Caco-2 (cell line): ENCODE data around the gene DHPS. TPM values are rescaled to one million over a fixed set of nuclear protein-coding genes. Genes with fewer than 3 reads are reported as not detected.
A peak's percentile ranks its signal among the peaks of the same experiment; 100 is the strongest.
"Not testable (repeated sequence)": the region's sequence is repeated elsewhere in the genome, so short reads cannot be mapped to it uniquely, and the experiment has no call there.

Experiments used
- BruUV-seq: library from RNA; stranded (reverse); fragments of 400-500 nt; replicated peaks from 2 replicates; lab custom pipeline; 2021; lab: Mats Ljungman, UMichigan
- CTCF ChIA-PET: fragments of 300-600 bp; sonication (Branson Sonifier 250); formaldehyde crosslinking; loops from one replicate; lab custom pipeline; 2022; ENCODE audit warnings: antibody characterized with exemption; lab: Charles Lee
- POLR2A ChIA-PET: fragments of 300-600 bp; sonication (Branson Sonifier 250); formaldehyde crosslinking; loops from one replicate; lab custom pipeline; 2022; ENCODE audit warnings: antibody characterized with exemption; lab: Charles Lee
- DNase-seq, 2 experiments: peaks; one replicate each; pipeline versions ENCODE4 v3.0.0 to v3.0.0-alpha.2; 2020 to 2022
- H3K27me3 ChIP-seq: replicated peaks from 2 replicates; pipeline ENCODE4 v1.6.0; 2011; ENCODE audit warnings: low read length; ENCODE audit not compliant: control insufficient read depth, insufficient read depth
- H3K36me3 ChIP-seq: 2 replicates; pipeline ENCODE4 v1.5.1; 2011; ENCODE audit warnings: low read length; ENCODE audit not compliant: control insufficient read depth, insufficient read depth
- H3K4me1 ChIP-seq: fragments of 250-450 bp; sonication (Bioruptor Pico); 2 replicates; pipeline ENCODE4 v1.5.1; 2020; ENCODE audit warnings: mild to moderate bottlenecking
- H3K4me3 ChIP-seq: 2 replicates; pipeline ENCODE4 v1.5.1; 2011; ENCODE audit warnings: low read depth, mild to moderate bottlenecking, control low read depth, low read length
- H3K9me3 ChIP-seq: fragments of 250-450 bp; sonication (Bioruptor Pico); 2 replicates; pipeline ENCODE4 v1.5.1; 2020; ENCODE audit warnings: mild to moderate bottlenecking, moderate library complexity
- H3K27ac Mint-ChIP-seq: one replicate; pipeline ENCODE4 v1.8.0; 2022; ENCODE audit warnings: mixed read lengths; ENCODE audit not compliant: unreplicated experiment
- H3K27me3 Mint-ChIP-seq: one replicate; pipeline ENCODE4 v1.8.0; 2022; ENCODE audit warnings: mixed read lengths; ENCODE audit not compliant: insufficient read depth, unreplicated experiment
- H3K36me3 Mint-ChIP-seq: one replicate; pipeline ENCODE4 v1.8.0; 2022; ENCODE audit warnings: mild to moderate bottlenecking, mixed read lengths; ENCODE audit not compliant: insufficient read depth, unreplicated experiment
- H3K4me1 Mint-ChIP-seq: one replicate; pipeline ENCODE4 v1.8.0; 2022; ENCODE audit warnings: low read depth, mixed read lengths; ENCODE audit not compliant: unreplicated experiment
- H3K4me3 Mint-ChIP-seq: one replicate; pipeline ENCODE4 v1.8.0; 2022; ENCODE audit warnings: mild to moderate bottlenecking, moderate library complexity, mixed read lengths; ENCODE audit not compliant: unreplicated experiment
- H3K9me3 Mint-ChIP-seq: one replicate; pipeline ENCODE4 v1.8.0; 2022; ENCODE audit warnings: mixed read lengths; ENCODE audit not compliant: unreplicated experiment
- CTCF ChIP-seq, 2 experiments: fragments of 200-600 bp in 1 of 2; IDR thresholded peaks; 1 replicate in 1 of 2; 2 replicates in 1 of 2; pipeline versions ENCODE4 v1.5.1 to v1.8.0; 2011 to 2022; ENCODE audit warnings: antibody characterized with exemption in 1 of 2, control low read depth in 1 of 2, inconsistent platforms in 1 of 2, low read depth in 1 of 2, low read length in 1 of 2, mild to moderate bottlenecking in 1 of 2, moderate library complexity in 1 of 2; ENCODE audit not compliant: insufficient read depth in 1 of 2, severe bottlenecking in 1 of 2, unreplicated experiment in 1 of 2
- intact Hi-C: fragments of 100-400 bp; cut with micrococcal nuclease; formaldehyde crosslinking; loops from one replicate; pipeline ENCODE4 v1.10.0; 2022; ENCODE audit not compliant: unreplicated experiment
- total RNA-seq: library from RNA; stranded (reverse); gene quantifications from 2 replicates; pipeline ENCODE4 v1.2.3, GENCODE V29; 2022

DHPS gene
- total RNA-seq, 1 experiment from 2014 or later, result 76.4 TPM

GRCh38 chr19:12698138-12698537 lies 16.5 kb upstream of the DHPS start:
- POLR2A ChIA-PET, result no interaction called here
- Mint-ChIP-seq H3K27ac (no peak overlapping the region), H3K27me3 (no peaks in the 10 kb centered on the region), H3K4me3 (peak overlapping the region; percentile 38), H3K36me3 (peaks cover 33% of the 10 kb centered on the region), H3K9me3 (no peaks in the 10 kb centered on the region), H3K4me1 (no peaks in the 10 kb centered on the region)
- TF ChIP-seq CTCF (IDR thresholded peaks at IDR 0.05; ENCODE audit: insufficient read depth in 1 of 2, low read depth in 1 of 2, low read length in 1 of 2, severe bottlenecking in 1 of 2, unreplicated experiment in 1 of 2), result no peak
- no TSS peak for BruUV-seq
- CTCF ChIA-PET, result no interaction called here
- no peaks in the 10 kb centered on the region for H3K27me3 ChIP-seq
- H3K4me1 ChIP-seq, result no peaks in the 10 kb centered on the region
- H3K36me3 ChIP-seq, result peaks cover 3% of the 10 kb centered on the region; the same call in 1 of the 2 replicates
- DNase-seq, result no peak
- H3K9me3 ChIP-seq, result no peaks in the 10 kb centered on the region
- intact Hi-C loops, result no loop called here
- no peak overlapping the region for H3K4me3 ChIP-seq

- POLR2A ChIA-PET, BruUV-seq, CTCF ChIA-PET, H3K4me1 Mint-ChIP-seq, H3K36me3 ChIP-seq, H3K4me1 ChIP-seq, H3K4me3 ChIP-seq, H3K9me3 Mint-ChIP-seq, H3K27ac Mint-ChIP-seq, DNase-seq, H3K9me3 ChIP-seq, H3K27me3 ChIP-seq, intact Hi-C loops, H3K27me3 Mint-ChIP-seq: not testable (repeated sequence)
- Mint-ChIP-seq H3K4me3 (peak overlapping the region; percentile 81), H3K36me3 (peaks cover 27% of the 10 kb centered on the region)
These were observed 15.7 kb upstream of the DHPS start for GRCh38 chr19:12697425-12697824.

- no peaks in the 10 kb centered on the region for H3K9me3 Mint-ChIP-seq
- CTCF ChIA-PET, result no interaction called here
- no peaks in the 10 kb centered on the region for H3K4me1 ChIP-seq
- POLR2A ChIA-PET, result interaction anchor here (0.6 kb wide), 2 partner anchors 24 to 161 kb away, joined by 4 to 11 read pairs; no protein-coding TSS in a partner anchor
- no peaks in the 10 kb centered on the region for H3K4me1 Mint-ChIP-seq
- DNase-seq, result peak; percentile 94 to 95
- TSS peak; percentile 98 for BruUV-seq
- intact Hi-C loops, result no loop called here
- peaks cover 1% of the 10 kb centered on the region for H3K36me3 ChIP-seq
- no peaks in the 10 kb centered on the region for H3K27me3 Mint-ChIP-seq
- H3K4me3 ChIP-seq, result peak within 1 kb of the TSS; percentile 100
- H3K9me3 ChIP-seq, result no peaks in the 10 kb centered on the region
- TF ChIP-seq CTCF (IDR thresholded peaks at IDR 0.05; ENCODE audit: insufficient read depth in 1 of 2, low read depth in 1 of 2, low read length in 1 of 2, severe bottlenecking in 1 of 2, unreplicated experiment in 1 of 2), result no peak
- peaks cover 20% of the 10 kb centered on the region for H3K36me3 Mint-ChIP-seq
- peak within 1 kb of the TSS; percentile 81 for H3K4me3 Mint-ChIP-seq
- H3K27ac Mint-ChIP-seq, result peak within 1 kb of the TSS; percentile 87
- H3K27me3 ChIP-seq, result no peaks in the 10 kb centered on the region
These were observed 15.0 kb upstream of the DHPS start, which contains the start of gene FBXW9 for GRCh38 chr19:12696366-12697335. Gene FBXW9 (minus strand): TSS chr19:12696631. CDS start chr19:12696581, 50 bp downstream.
